ENCODE measurements around the gene MAPK12.

GRCh38 chr22:50294319-50294656 is 32.8 kb upstream of the MAPK12 start:
- TF ChIP-seq CTCF (IDR thresholded peaks at IDR 0.05) (no peak), POLR2A (IDR thresholded peaks at IDR 0.05) (no peak)

Measured in Peyer's patch (tissue), 4 donors.